Hematopoietic multipotent progenitor cell treated with erythropoietin and hydrocortisone succinate and interleukin-3 and kit ligand, for 6 days (in vitro differentiated cells): Measurements from ENCODE around the gene MUC5B.
"Not testable (repeated sequence)": the region's sequence is repeated elsewhere in the genome, so short reads cannot be mapped to it uniquely, and the experiment has no call there.

ENCODE experiments used
- DNase-seq: peaks from one replicate; pipeline ENCODE4 v3.0.0-alpha.2; 2015

The MUC5B gene

GRCh38 chr11:1235306-1235900 is 12.5 kb downstream of the MUC5B start:
- DNase-seq, result no peak

DNA sequence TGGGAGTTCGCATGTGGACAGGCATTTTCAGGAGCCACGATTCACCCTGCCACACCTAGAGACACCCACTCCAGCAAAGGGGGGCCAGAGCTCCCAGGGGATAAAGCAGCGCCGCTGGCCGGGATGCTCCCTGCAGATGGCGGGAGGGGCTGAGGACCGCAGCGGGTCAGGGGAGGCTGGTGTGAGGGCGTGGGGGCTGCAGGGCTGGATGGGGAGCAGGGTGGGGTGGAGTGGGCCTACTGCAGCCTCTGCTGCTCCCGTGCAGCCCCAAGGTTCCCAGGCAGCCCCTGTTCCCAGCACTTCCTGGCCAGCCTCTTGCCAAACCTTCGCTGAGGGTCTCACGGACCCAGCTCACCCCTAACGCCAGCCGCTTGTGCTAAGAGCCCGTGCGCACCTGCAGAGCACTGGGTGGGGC is 13.0 kb downstream of the MUC5B start:
- DNase-seq, result no peak

- no peak for DNase-seq
Measured at GRCh38 chr11:1236316-1237127, 13.7 kb downstream of the MUC5B start.

GRCh38 chr11:1237128-1237580 is 14.3 kb downstream of the MUC5B start:
- no peak for DNase-seq

- DNase-seq, result no peak
Measured at GRCh38 chr11:1237851-1238250, 15.0 kb downstream of the MUC5B start.

DNA sequence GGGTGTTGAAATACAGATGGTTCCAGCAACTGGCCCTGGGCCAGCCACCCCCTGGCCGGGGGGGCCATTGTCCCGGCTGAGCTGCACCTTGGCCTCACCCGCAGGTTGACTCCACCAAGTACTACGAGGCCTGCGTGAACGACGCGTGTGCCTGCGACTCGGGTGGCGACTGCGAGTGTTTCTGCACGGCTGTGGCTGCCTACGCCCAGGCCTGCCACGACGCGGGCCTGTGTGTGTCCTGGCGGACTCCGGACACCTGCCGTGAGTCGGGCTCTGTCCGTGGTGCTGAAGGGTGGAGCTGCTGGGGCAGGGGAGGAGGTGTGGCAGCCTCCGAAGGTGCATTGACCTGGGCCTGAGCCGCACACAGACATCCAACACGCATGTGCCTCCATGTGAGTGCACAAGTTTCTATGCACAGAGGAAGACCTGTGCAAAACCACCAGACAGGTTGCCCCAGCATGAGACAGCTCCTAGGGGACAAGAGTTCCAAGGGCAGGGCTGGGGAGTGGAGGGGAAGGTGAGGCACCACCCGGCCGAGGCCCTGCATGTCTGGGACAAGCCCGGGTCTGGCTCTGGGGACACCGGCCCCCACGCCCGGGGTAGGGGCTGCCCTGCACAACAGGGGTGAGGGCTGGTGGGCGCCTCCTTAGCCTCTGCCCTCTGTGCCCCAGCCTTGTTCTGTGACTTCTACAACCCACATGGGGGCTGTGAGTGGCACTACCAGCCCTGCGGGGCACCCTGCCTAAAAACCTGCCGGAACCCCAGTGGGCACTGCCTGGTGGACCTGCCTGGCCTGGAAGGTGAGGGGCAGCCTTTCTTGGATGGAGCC is 16.1 kb downstream of the MUC5B start:
- DNase-seq, result no peak

DNA sequence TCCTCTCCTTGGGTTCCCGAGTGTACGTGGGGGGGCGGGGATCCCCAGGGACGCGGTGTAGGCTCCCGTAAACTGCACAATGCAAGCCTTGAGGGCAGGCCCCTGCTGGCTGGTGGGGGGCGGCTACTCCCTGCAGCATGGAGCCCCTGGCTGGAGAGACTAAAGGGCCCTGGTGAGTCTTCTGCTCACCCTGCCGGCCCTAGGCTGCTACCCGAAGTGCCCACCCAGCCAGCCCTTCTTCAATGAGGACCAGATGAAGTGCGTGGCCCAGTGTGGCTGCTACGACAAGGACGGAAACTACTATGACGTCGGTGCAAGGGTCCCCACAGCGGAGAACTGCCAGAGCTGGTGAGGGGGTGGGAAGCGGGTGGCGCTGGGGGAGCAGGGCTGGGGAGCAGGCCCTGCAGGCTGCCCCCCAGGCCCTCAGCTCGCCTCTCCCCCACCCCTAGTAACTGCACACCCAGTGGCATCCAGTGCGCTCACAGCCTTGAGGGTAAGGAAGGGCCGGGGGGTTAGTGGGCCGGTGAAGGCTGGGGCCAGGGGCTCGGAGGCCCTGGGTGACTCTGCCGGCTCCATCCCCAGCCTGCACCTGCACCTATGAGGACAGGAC is 16.8 kb downstream of the MUC5B start:
- DNase-seq, result no peak

DNA sequence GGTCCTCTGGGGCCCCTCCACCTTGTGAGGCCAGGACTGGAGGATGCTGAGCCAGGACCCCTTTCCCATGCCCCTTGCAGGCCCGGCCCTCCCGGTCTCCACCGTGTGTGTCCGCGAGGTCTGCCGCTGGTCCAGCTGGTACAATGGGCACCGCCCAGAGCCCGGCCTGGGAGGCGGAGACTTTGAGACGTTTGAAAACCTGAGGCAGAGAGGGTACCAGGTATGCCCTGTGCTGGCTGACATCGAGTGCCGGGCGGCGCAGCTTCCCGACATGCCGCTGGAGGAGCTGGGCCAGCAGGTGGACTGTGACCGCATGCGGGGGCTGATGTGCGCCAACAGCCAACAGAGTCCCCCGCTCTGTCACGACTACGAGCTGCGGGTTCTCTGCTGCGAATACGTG is 17.9 kb downstream of the MUC5B start:
- no peak for DNase-seq

GRCh38 chr11:1241706-1242105 is 18.8 kb downstream of the MUC5B start:
- DNase-seq, result no peak

DNA sequence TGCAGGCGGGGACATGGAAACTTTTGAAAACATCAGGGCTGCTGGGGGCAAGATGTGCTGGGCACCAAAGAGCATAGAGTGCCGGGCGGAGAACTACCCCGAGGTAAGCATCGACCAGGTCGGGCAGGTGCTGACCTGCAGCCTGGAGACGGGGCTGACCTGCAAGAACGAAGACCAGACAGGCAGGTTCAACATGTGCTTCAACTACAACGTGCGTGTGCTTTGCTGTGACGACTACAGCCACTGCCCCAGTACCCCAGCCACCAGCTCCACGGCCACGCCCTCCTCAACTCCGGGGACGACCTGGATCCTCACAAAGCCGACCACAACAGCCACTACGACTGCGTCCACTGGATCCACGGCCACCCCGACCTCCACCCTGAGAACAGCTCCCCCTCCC is 19.4 kb downstream of the MUC5B start:
- DNase-seq, result no peak

- DNase-seq, result not testable (repeated sequence)
Measured at GRCh38 chr11:1242751-1243150, 19.9 kb downstream of the MUC5B start.

- not testable (repeated sequence) for DNase-seq
Measured at GRCh38 chr11:1243521-1243920, 20.7 kb downstream of the MUC5B start.

GRCh38 chr11:1244557-1244956 is 21.7 kb downstream of the MUC5B start:
- DNase-seq, result not testable (repeated sequence)

GRCh38 chr11:1245717-1246116 is 22.9 kb downstream of the MUC5B start:
- DNase-seq, result not testable (repeated sequence)

- not testable (repeated sequence) for DNase-seq
Measured at GRCh38 chr11:1246301-1246700, 23.4 kb downstream of the MUC5B start.

DNA sequence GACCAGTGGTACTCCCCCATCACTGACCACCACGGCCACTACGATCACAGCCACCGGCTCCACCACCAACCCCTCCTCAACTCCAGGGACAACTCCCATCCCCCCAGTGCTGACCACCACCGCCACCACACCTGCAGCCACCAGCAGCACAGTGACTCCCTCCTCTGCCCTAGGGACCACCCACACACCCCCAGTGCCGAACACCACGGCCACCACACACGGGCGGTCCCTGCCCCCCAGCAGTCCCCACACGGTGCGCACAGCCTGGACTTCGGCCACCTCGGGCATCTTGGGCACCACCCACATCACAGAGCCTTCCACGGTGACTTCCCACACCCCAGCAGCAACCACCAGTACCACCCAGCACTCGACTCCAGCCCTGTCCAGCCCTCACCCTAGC is 24.2 kb downstream of the MUC5B start:
- DNase-seq, result not testable (repeated sequence)

DNA sequence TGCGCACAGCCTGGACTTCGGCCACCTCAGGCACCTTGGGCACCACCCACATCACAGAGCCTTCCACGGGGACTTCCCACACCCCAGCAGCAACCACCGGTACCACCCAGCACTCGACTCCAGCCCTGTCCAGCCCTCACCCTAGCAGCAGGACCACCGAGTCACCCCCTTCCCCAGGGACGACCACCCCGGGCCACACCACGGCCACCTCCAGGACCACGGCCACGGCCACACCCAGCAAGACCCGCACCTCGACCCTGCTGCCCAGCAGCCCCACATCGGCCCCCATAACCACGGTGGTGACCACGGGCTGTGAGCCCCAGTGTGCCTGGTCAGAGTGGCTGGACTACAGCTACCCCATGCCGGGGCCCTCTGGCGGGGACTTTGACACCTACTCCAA is 26.1 kb downstream of the MUC5B start:
- DNase-seq, result not testable (repeated sequence)

GRCh38 chr11:1250411-1250810 is 27.5 kb downstream of the MUC5B start:
- not testable (repeated sequence) for DNase-seq

DNA sequence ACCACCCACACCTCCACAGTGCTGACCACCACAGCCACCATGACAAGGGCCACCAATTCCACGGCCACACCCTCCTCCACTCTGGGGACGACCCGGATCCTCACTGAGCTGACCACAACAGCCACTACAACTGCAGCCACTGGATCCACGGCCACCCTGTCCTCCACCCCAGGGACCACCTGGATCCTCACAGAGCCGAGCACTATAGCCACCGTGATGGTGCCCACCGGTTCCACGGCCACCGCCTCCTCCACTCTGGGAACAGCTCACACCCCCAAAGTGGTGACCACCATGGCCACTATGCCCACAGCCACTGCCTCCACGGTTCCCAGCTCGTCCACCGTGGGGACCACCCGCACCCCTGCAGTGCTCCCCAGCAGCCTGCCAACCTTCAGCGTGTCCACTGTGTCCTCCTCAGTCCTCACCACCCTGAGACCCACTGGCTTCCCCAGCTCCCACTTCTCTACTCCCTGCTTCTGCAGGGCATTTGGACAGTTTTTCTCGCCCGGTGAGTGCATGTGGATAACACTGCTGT is 28.4 kb downstream of the MUC5B start:
- DNase-seq, result no peak

DNA sequence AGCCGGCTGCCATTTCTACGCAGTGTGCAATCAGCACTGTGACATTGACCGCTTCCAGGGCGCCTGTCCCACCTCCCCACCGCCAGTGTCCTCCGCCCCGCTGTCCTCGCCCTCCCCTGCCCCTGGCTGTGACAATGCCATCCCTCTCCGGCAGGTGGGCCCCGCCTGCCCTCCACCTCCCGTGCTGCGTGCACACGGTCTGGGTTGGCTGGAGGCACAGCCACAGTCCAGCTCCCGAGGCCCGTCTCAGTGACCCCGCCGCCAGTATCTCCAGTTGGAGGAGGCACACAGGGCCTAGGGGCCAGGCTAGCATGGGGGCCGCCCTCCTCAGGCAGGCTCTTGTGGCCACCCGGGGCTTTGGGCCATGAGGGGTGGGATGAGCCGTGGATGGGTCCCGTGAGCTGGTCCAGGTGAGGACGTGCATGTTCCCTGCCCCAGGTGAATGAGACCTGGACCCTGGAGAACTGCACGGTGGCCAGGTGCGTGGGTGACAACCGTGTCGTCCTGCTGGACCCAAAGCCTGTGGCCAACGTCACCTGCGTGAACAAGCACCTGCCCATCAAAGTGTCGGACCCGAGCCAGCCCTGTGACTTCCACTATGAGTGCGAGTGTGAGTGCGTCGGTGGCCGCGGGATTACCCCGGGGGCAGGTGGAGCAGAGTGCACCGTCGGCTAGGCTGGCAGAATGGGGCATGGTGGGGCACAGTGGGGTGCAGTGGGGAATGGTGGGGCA is 29.7 kb downstream of the MUC5B start:
- DNase-seq, result no peak

DNA sequence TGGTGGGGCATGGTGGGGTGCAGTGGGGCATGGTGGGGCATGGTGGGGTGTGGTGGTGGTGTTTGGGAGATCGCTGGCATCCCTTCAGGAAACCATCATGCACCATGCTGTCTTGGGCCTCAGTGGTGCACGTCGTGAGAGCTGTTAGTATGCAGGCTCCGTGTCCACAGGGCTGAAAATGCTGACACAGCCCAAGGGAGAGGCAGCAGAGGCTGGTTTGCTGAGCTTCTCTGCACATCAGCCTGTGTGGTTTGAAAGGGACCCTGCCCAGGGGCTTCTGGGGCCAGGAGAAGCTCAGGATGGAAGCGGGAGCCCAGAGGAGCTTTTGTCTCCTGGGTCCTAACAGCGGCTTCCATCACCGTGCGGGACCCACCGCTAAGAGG is 30.2 kb downstream of the MUC5B start:
- no peak for DNase-seq

GRCh38 chr11:1254086-1254648 is 31.3 kb downstream of the MUC5B start:
- DNase-seq, result no peak
